ENCODE data around the gene OR1E1. TPM values are rescaled to one million over a fixed set of nuclear protein-coding genes. Genes with fewer than 3 reads are reported as not detected.
"Not testable (repeated sequence)": the region's sequence is repeated elsewhere in the genome, so short reads cannot be mapped to it uniquely, and the experiment has no call there.

OR1E1 gene
- polyA plus RNA-seq, 3 donors from 2014 or later = not detected

- peak within 1 kb of the TSS; percentile 28 to 77 (median 67) for H3K4me3 Mint-ChIP-seq
- no peaks in the 10 kb centered on the region for H3K36me3 Mint-ChIP-seq
- H3K27me3 Mint-ChIP-seq (ENCODE audit: low read depth in 3 of 3) = peaks cover 5 to 20% (median 13%) of the 10 kb centered on the region in 3 donors
- peaks cover 0 to 2% of the 10 kb centered on the region in 2 donors for H3K4me1 Mint-ChIP-seq
- H3K27ac Mint-ChIP-seq = peak within 1 kb of the TSS in 2 of 6 donors; percentile 6 to 40
- H3K9me3 Mint-ChIP-seq = peaks cover 0 to 2% (median 0%) of the 10 kb centered on the region in 6 donors
- peak; percentile 7 to 23 (median 17) for DNase-seq
Measured at GRCh38 chr17:3385869-3386816, 12.1 kb downstream of the OR1E1 start, which contains the start of gene OR3A2. OR3A2 (minus strand) TSS chr17:3386308.

DNA sequence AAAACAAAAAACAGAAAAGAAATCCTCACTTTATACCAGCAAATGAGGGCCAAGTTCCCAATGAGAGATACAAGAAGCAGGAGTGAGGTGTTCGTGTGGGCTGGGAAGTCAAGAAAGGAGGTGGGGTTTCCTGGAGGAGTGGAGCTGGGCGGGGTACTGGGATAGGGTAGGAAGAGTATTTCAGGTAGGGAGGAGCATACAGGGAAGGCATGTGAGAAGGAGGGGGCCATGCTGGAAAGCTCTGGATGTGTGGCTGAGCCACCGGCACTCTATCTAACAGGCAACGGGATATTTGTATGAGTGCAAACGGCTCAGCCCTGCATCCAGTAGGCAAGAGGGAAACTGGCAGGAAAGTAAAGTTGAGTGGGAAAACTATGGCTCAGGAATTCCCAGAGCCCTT lies 16.3 kb downstream of the OR1E1 start:
- Mint-ChIP-seq H3K27me3 (ENCODE audit: low read depth in 3 of 3) (peaks cover 3 to 18% (median 14%) of the 10 kb centered on the region in 3 donors), H3K4me1 (peaks cover 0 to 2% of the 10 kb centered on the region in 2 donors), H3K9me3 (peaks cover 0 to 3% (median 0%) of the 10 kb centered on the region in 6 donors), H3K27ac (no peak overlapping the region), H3K36me3 (no peaks in the 10 kb centered on the region), H3K4me3 (no peak overlapping the region)
- DNase-seq = no peak

- no peak for DNase-seq
- Mint-ChIP-seq H3K9me3 (peaks cover 0 to 9% (median 4%) of the 10 kb centered on the region in 6 donors), H3K4me1 (no peaks in the 10 kb centered on the region), H3K36me3 (no peaks in the 10 kb centered on the region), H3K4me3 (no peak overlapping the region), H3K27me3 (ENCODE audit: low read depth in 3 of 3) (peaks cover 6 to 9% (median 9%) of the 10 kb centered on the region in 3 donors), H3K27ac (no peak overlapping the region)
Measured at GRCh38 chr17:3378321-3378720, 19.9 kb downstream of the OR1E1 start.

DNA sequence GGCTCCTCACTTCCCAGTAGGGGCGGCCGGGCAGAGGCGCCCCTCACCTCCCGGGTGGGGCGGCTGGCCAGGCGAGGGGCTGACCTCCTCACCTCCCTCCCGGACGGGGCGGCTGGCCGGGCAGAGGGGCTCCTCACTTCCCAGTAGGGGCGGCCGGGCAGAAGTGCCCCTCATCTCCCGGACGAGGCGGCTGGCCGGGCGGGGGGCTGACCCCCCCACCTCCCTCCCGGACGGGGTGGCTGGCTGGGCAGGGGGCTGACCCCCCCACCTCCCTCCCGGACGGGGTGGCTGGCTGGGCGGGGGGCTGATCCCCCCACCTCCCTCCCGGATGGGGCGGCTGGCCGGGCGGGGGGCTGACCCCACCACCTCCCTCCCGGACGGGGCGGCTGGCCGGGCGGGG lies 27.0 kb downstream of the OR1E1 start:
- not testable (repeated sequence) for DNase-seq, H3K4me1 Mint-ChIP-seq, H3K4me3 Mint-ChIP-seq, H3K36me3 Mint-ChIP-seq, H3K27ac Mint-ChIP-seq
- H3K27me3 Mint-ChIP-seq (ENCODE audit: low read depth in 3 of 3) = peaks cover 5 to 16% (median 7%) of the 10 kb centered on the region in 3 donors
- peaks cover 0 to 14% (median 9%) of the 10 kb centered on the region in 6 donors for H3K9me3 Mint-ChIP-seq

Other genes with a start within 250 kb of the OR1E1 start
- gene OR1A2, start 200.9 kb downstream of the OR1E1 start, polyA plus RNA-seq = not detected
- not detected for gene OR1A1, start 190.7 kb downstream of the OR1E1 start, polyA plus RNA-seq
- gene OR3A1, start 100.0 kb downstream of the OR1E1 start, polyA plus RNA-seq = not detected
- 1 to 10 TPM in 1 of 3 donors, not detected in 2; 3.8 TPM for gene OR3A2, start 12.1 kb downstream of the OR1E1 start, polyA plus RNA-seq
- gene OR3A3, start 13.0 kb upstream of the OR1E1 start, polyA plus RNA-seq = not detected
- not detected for gene OR1E2, start 35.4 kb upstream of the OR1E1 start, polyA plus RNA-seq
- gene SPATA22, start 73.4 kb upstream of the OR1E1 start, polyA plus RNA-seq = not detected
- gene ASPA, start 77.6 kb upstream of the OR1E1 start, polyA plus RNA-seq = not detected
- gene TRPV3, start 159.4 kb upstream of the OR1E1 start, polyA plus RNA-seq = 1 to 10 TPM in 1 of 3 donors, under 1 TPM in 2; 0.05 to 1.3 (median 0.39) TPM
- 1 to 10 TPM in 1 of 3 donors, under 1 TPM in 1, not detected in 1; 0.08 to 1.1 TPM for gene TRPV1, start 211.0 kb upstream of the OR1E1 start, polyA plus RNA-seq
- 1 to 10 TPM; 2.6 to 8.1 (median 6.4) TPM for gene SHPK, start 237.8 kb upstream of the OR1E1 start, polyA plus RNA-seq
- gene CTNS, start 238.3 kb upstream of the OR1E1 start, polyA plus RNA-seq = 10 to 100 TPM in 1 of 3 donors, 1 to 10 TPM in 2; 6.0 to 12.7 (median 7.2) TPM

Measured in immature natural killer cell (primary cell).